ENCODE measurements around the gene ACTR1A.
A peak's percentile ranks its signal among the peaks of the same experiment; 100 is the strongest.
"Not testable (repeated sequence)": the region's sequence is repeated elsewhere in the genome, so short reads cannot be mapped to it uniquely, and the experiment has no call there.

ACTR1A gene

DNA sequence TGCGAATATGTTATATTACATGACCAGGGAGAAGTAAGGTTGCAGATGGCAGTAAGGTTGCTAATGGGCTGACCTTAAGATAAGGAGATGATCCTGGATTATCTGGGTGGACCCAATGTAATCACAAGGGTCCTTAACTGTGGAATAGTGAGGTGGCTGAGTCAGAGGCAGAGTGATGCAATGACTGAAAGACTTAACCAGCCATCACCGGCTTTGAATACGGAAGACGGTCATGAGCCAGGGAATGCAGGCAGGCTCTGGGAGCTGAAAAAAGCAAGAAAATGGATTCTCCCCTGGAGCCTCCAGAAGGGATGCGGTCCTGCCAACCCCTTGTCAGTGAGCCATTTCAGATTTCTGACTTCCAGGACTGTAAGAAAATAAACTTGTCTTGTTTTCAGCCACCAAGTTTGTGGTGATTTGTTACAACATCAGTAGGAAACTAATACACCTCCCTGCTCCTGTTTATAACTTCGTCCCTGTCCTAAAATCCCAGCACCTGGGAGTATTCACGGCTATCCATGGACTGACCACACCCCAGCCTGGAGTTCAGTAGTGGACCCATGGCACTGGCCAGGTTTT is 46.5 kb downstream of the ACTR1A start:
- FAIRE-seq: no peak

DNA sequence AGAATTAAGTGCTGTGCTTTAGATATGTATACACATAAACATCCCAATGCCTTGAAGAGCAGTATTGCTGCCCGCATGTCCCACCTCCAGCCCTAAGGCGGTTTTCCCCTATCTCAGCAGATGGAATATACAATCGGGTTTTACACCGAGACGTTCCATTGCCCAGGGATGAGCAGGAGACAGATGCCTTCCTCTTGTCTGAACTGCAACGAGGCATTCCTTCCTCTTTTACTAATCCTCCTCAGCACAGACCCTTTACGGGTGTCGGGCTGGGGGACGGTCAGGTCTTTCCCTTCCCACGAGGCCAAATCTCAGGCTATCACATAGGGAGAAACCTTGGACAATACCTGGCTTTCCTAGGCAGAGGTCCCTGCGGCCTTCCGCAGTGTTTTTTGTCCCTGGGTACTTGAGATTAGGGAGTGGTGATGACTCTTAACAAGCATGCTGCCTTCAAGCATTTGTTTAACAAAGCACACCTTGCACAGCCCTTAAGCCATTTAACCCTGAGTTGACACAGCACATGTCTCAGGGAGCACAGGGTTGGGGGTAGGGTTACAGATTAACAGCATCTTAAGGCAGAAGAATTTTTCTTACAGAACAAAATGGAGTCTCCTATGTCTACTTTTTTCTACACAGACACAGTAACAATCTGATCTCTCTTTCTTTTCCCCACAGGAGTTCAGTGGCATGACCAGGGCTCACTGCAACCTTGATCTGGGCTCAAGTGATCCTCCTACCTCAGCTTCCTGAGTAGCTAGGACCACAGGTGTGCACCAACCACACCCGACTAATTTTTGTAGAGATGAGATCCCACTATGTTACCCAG is 47.6 kb downstream of the ACTR1A start:
- not testable (repeated sequence) for FAIRE-seq; DNase-seq (ENCODE audit: insufficient read length, low spot score)

More for the DNA sequence above, 46.5 kb downstream of the ACTR1A start:
- no peak for DNase-seq (ENCODE audit: insufficient read length, low spot score)

DNA sequence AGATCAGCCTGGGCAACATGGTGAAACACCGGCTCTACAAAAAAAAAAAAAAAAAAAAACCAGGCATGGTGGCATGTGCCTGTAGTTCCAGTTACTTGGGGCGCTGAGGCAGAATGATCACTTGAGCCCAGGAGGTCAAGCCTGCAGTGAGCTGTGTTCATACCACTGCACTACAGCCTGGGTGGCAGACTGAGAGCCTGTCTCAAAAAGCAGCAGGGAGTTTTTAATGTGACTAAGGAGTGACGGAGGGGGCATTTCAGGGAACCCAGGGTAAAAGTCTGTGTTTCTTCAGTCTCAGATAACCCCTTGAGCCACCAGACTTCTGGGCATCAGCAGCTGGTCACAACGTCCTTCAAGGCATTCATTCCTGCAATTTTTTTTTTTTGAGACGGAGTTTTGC is 49.0 kb downstream of the ACTR1A start:
- DNase-seq (ENCODE audit: insufficient read length, low spot score) (no peak), FAIRE-seq (no peak)

DNA sequence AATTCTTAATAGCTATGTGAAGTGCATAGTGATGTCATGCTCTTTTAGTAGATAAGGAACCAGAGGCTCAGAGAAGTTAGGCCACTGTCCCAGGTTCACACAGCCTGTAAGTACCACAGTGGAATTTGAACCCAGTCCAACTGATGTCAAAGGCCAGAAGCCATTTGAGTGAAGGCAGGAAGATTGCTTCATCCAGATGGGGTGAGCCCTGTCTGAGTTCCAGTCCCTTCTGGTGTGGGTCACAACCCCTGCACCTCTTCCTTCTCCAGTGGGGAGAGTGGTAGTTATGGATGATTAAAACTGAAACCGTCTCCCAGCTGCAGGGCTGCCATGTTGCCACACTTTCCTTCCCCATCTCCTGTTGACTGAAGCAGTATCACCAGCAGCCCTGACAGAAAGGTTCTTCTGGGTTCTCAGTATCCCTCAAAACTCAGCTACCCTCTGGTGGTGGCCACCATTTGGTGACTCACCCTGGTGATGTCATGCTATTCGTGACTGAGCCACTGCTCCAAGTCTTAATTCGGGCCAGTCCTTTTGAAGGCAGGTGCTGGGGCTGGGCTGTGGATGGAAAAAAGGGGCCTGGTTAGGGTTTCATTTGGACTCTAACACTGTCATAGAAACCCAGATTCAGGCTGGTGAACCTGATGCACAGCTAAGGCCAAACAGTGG is 49.7 kb downstream of the ACTR1A start:
- FAIRE-seq (no peak), DNase-seq (ENCODE audit: insufficient read length, low spot score) (no peak)

DNA sequence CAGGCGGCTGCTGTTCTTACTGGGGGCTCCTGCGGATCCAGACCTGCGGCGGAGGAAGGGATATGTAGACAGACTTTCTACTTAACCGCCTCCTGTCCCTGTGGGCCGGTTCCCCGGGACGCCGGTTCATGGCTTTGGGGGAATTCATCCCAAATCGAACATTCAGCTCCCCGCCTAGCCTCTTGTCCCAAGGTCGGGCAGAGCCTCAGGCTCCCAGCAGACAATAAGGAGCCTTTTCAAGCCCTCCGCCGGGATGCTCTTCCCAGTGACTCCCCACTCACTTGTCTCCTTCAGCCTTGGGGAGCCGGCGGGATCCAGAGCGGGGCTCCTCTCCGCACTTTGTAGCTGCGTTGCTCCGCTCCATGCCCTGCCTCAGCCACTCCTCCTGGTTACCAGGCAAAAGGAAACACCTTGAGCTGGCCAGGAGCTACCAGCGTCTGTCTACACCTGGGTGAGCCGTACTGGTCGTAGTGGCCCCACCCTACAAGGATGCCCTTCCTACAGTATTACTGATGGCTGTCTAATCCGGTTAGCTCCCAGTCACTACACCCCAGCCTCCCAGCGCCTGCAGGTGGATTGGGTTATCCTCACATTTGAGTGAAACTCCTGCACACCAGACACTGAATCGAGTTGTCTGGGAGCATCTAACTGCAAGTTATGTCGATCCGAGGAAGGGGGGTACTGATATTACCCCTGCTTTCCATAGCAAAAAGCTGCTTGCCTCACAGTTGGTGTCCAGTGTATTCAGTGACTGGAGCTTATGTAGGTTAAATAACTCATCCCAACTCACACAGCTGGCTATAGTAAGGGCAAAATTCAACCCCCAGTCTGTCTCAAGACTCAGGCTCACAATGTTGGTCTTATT is 51.2 kb downstream of the ACTR1A start, which contains the start of gene C10orf95:
Gene C10orf95 (minus strand): TSS at position 439 of the 865 bp plus-strand sequence. CDS start 450 bp downstream, outside the sequence.
- DNase-seq (ENCODE audit: insufficient read length, low spot score): no peak
- FAIRE-seq: peak; percentile 39

DNA sequence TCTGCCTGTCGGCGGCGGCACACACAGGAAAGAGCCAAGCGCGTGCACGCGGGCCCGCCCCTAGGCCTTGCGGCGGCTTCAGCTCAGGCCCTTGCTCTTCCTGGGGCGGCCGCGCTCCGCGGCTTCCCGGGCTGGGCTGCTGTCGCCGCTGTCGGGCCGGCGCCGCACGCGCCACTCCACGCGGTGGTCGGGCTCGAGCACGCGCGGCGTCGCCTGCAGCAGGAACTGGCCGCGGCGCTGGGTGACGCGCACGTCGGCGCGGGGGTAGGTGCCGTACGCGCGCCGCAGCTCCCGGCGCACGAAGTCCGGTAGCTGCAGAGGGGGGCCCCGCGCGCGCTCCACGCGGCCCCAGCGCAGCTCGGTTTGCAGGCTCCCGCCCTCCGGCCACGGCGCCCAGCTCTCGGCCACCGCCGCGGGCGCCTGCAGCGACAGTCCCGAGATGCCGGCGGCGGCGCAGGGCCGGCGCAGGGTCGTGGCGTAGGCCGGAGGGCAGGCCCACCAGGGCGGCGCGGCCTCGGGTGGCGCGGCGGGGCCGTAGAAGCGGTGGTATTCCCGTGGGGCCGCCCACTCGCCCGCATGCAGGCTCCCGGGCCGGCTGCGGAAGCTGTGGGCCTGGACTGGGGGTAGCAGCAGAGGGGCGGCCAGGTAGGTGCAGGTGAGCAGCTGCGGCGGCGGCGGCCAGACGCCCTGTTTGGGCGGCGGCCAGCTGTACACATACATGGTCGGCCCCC is 52.0 kb downstream of the ACTR1A start:
- peak; percentile 86 for DNase-seq (ENCODE audit: insufficient read length, low spot score)
- FAIRE-seq: peak; percentile 84

DNA sequence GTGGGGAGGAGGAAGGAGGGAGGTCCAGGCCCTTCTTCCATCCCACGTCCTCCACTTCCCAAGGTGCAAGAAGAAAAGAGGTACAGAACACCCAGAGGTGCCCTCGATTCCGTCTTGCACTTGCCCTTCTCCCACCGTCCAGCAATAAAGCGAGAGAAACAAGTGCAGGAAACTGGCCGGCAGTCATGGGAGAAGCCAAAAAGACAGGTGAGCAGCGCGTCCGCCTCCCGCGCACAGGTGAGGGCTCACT is 52.5 kb downstream of the ACTR1A start:
- no peak for FAIRE-seq

DNA sequence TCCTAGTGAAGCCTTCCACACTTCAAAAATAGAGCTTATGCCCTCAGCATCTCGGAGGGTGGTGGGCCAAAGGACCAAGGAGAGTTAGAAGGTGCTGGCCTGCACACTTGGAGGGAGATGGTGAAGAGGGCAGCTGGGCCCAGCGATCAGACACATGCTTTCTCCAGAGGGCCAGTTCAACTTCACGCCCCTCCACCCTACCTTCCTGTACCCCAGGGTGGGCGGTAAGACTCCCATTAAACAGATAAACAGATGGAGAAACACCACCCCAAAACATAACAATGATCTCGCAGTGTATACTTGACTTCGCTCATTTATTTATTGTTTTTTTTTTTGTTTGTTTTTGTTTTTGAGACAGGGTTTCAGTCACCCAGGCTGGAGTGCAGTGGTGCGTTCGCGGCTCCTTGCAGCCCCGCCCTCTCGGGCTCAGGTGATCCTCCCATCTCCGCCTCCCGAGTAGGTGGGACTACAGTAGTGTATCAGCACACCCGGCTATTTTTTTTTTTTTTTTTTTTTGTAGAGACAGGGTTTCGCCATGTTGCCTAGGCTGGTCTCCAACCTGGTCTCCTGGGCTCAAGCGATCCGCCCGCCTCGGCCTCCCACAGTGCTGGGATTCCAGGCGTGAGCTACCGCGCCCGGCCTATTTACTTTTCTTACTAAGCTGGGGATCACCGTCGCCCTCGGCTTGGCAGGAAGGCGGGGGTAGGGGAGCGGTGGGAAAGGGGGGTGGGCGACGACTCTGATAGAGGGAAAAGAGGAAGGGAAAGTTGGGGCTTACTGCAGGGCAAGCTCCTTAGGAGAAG is 53.0 kb downstream of the ACTR1A start:
- peak; percentile 72 for FAIRE-seq
- DNase-seq (ENCODE audit: insufficient read length, low spot score): no peak

More for the DNA sequence above, 52.5 kb downstream of the ACTR1A start:
- DNase-seq (ENCODE audit: insufficient read length, low spot score): no peak

DNA sequence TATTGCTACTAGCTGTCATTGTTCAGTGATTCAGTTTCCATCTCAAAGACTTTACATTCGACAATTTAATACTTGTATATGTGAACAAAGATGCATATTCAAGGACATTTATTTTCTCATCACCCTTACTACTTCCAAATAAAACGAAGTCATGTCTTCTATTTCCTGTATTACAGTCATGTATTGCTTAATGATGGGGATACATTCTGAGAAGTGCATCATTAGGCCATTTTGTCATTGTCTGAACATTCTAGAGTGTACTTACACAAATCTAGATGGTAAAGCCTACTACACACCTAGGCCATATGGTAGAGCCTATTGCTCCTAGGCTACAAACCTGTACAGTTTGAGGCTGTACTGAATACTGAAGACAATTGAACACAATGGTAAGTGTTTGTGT is 57.7 kb downstream of the ACTR1A start:
- no peak for FAIRE-seq

DNA sequence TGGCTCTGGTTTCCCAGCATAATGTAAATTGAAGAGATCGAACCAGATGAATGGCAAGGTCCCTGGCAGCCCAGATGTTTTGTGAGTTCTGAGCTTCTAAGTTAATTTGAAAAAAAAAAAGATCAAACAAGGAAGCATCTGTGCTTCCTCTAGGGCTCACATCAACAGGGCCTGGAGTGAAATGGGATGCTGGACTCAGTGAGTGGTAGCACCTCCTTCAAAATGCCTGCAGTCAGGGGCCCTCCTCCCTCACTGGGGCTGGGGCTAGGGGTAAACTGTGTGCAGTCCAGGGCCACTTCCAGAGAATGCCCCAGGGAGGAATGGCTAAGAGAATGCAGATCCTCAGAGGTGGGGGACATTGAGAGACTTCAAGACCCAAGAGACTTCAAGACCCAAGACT is 64.1 kb downstream of the ACTR1A start:
- no peak for FAIRE-seq

More for the DNA sequence above, 57.7 kb downstream of the ACTR1A start:
- DNase-seq (ENCODE audit: insufficient read length, low spot score): no peak

DNA sequence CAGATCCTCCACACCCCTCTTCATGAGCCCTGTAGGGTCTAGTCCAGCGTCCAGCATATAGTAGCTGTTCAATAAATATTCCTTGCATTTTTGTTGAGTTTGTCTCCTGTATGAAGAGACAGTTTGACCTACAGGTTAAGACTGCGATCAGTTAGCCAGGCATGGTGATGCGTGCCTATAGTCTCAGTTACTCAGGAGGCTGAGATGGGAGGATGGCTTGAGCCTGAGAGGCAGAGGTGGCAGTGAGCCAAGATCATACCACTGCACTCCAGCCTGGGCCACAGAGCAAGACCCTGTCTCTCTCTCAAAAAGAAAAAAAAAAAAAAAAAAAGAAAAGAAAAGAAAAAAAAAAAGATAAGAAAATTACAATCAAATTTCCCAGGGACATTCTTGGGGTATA is 65.0 kb downstream of the ACTR1A start:
- FAIRE-seq: no peak
- no peak for DNase-seq (ENCODE audit: insufficient read length, low spot score)

More for the DNA sequence above, 64.1 kb downstream of the ACTR1A start:
- no peak for DNase-seq (ENCODE audit: insufficient read length, low spot score)

DNA sequence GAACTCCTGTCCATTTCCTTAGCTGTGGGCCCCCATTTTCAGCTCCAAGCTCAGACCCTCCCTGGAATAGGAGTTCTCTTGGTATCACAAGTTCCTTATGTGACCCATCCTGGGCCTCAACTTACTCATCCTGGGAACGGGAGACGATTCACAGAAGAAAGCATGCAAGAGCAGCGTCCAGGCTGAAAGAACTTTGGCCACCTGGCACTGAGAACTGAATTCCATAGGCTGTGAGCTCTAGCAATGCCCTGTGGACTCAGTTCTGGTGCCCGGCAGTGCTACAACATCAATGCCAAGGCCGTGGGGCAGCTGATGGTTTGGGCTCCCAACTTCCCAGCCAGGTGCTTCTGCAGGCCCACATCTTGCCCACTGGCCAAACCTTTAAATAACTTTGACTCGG is 66.2 kb downstream of the ACTR1A start:
- FAIRE-seq (no peak), DNase-seq (ENCODE audit: insufficient read length, low spot score) (no peak)

DNA sequence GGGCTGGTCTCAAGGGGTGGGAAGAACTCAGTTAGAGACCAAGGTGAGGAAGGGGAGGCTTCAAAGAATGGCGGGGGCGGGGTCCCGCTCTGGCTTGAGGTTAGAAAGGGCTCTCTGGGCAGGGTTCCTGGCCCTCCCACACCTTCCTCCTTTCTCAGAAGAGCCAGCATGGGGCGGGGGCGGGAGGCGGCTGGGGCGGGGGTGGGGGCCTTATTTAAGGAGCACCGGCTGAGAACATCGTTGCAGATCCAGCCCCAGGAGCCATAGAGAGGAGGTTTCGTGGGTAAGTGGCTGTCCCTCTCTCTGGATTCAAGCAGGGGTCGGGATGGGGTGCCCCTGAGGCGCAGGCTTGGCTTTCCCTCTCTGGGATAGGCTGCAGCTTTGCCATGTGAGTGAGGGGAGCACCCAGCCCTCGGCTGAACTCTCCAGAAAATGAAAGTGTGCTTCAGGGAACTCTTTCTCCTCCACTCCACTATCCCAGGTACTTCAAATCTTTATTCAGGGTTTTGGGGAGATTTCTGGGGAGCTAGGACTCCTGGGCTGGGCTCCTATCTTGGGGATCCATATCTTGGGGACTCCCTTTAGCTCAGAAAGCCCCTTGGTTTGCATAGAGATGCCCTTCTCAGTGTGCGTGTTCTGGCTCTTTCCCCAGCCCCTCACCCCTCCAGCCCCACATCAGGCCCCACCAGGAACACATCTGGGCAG is 66.8 kb downstream of the ACTR1A start:
- no peak for DNase-seq (ENCODE audit: insufficient read length, low spot score)
- peak; percentile 56 for FAIRE-seq

DNA sequence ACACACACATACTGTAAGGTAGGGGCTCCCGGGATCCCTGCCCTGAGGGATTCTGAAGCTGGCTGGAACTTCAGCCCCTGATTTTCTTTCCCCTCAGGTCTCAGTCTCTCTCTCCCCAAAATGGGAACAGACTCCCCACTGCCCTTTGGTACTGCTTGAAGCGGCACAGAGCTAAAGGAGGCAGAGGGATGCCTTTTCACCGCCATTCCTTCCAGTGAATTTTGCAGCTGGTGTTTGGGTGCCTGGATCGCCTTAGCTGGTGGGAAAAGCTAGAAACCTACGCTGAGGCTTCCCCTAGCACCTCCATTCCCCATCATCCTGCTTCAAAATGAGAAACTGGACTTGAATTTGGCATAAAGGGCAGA is 67.4 kb downstream of the ACTR1A start:
- DNase-seq (ENCODE audit: insufficient read length, low spot score): no peak
- no peak for FAIRE-seq

DNA sequence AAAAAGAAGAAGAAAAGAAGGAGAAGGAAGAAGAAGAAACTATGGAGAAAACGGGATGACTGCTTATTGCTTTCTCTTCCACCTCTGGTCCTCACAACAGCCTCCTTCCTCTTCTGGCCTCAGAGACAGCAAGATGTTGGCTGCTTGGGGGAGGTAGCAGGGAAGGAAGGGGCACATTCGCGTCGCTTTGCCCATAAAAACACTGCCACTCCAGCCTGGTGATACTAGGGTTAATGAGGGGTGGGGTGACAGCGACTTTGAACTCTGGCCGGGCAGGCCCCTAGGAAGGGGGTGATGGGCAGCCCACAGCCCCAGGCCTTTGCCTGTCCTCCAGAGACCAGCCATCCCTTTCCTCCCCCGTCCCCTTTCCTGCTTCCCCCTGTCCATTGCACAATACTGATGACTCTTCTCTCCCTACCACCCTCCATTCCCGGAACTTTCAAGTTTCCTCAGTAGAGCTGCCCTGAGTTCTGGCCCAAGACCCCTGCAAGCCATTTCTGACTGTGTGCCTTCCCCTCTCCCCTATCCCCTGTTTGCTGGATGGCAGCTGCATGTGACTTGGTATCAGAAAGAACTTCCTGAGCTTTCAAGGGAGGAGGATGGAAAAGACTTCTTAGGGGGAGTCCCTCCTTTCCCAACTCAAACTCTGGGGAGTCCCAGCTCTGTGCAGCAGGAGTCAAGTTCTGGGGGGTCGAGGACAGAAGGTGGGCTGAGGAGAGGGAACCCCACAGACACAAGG is 67.9 kb downstream of the ACTR1A start:
- DNase-seq (ENCODE audit: insufficient read length, low spot score) (no peak), FAIRE-seq (no peak)

DNA sequence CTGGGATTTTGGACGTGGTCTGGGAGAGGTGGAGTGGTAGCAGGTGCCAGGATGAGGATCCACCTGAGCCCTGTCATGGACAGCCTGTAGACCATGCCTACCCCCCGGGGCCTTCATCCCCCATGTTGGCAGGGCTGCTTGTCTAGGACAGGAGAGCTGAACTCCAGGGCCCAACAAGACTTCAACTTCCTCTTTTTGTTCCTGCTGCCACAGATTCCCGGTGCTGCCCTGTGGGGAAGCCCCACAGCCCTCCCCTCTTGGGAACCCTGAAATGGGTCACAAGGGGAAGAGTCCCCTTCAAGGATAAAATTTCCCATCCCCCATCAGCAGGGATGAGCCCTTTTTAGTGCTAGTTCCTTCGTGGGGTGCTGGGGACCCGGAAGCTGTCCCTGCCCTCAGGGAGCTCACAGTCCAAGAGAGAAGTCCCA is 68.9 kb downstream of the ACTR1A start:
- no peak for FAIRE-seq

DNA sequence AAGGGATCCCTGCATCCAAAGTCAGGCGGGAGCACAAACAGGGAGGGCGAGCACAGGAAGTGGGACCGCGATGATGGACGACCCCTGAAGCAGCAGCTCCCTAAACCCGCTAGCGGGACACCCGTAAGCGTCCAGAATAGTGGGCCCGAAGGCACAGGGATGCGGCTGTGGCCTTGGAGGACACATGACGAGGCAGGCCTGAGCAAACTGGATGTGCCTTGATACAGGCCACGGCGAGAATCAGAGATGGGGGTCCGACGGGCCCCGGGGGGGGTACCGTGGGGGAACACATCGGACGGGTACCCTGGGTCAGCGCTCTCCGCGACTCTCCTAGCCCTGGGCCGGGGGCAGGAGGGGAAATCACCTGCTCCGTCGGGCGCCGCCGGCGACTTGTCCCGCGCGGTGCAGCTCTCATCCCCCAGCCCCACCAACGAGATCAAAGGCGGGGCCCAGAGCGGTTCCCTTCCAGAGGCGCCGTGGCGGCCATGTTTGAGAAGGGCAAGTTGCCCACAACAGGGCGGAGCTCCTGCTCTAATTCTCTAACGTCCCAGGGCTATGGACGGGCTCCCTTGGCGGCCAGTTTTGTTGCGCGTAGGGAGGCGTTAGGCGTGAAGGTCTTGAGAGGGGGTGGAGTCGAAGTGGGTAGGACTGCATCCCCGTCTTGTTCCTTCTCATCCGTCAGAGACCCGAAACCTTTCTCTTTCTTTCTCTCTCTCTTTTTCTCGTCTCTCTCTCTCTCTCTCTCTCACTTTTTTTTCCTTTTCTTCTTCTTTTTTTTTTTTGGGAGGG is 70.2 kb downstream of the ACTR1A start, which contains the start of gene CUEDC2:
Gene CUEDC2 (minus strand): TSS at position 413 of the 789 bp plus-strand sequence. CDS start 7,386 bp downstream, outside the sequence.
- FAIRE-seq: peak; percentile 98
- DNase-seq (ENCODE audit: insufficient read length, low spot score): peak; percentile 89

More for the DNA sequence above, 68.9 kb downstream of the ACTR1A start:
- no peak for DNase-seq (ENCODE audit: insufficient read length, low spot score)
